GM12878 (cell line): ENCODE data around the gene ARL4D. TPM values are rescaled to one million over a fixed set of nuclear protein-coding genes. Genes with fewer than 3 reads are reported as not detected.
A peak's percentile ranks its signal among the peaks of the same experiment; 100 is the strongest.

Source experiments
- ATAC-seq: fragments of 200-7000 bp; cut with Tn5 transposase; 3 replicates; pipeline ENCODE4 v1.9.1; 2020; ENCODE audit warnings: mild to moderate bottlenecking, moderate library complexity
- BruUV-seq: library from RNA; stranded (reverse); fragments of 400-500 nt; replicated peaks from 2 replicates; lab custom pipeline; 2021; lab: Mats Ljungman, UMichigan
- CTCF ChIA-PET: fragments of 300-600 bp; sonication (Branson Sonifier 250); formaldehyde crosslinking; extraction: SDS; loops from one replicate; lab custom pipeline; 2021; ENCODE audit warnings: inconsistent platforms; lab: Yijun Ruan, JAX
- POLR2A ChIA-PET: fragments of 350-600 bp; formaldehyde crosslinking; extraction: SDS; loops from one replicate; lab custom pipeline; 2021; ENCODE audit warnings: inconsistent platforms; lab: Charles Lee
- RAD21 ChIA-PET: fragments of 300-600 bp; sonication (Branson Sonifier 250); formaldehyde crosslinking; loops from one replicate; lab custom pipeline; 2023; ENCODE audit warnings: antibody characterized with exemption; ENCODE audit not compliant: unreplicated experiment; lab: Charles Lee
- SMC1A ChIA-PET: fragments of 300-600 bp; sonication (Branson Sonifier 250); formaldehyde crosslinking; loops from one replicate; lab custom pipeline; 2023; ENCODE audit not compliant: unreplicated experiment, uncharacterized antibody; lab: Charles Lee
- DNase-seq: peaks from one replicate; pipeline ENCODE4 v3.0.0-alpha.2; 2011; ENCODE audit warnings: low read depth, low spot score
- FAIRE-seq: peaks from 3 replicates; lab custom pipeline; 2011; peaks lifted over from hg19 to GRCh38; lab: Jason Lieb, UNC
- H2AFZ ChIP-seq: 2 replicates; pipeline ENCODE4 v1.6.0; 2011; ENCODE audit warnings: low read depth, low read length, control low read depth; ENCODE audit not compliant: control insufficient read depth
- H3K27ac ChIP-seq: 2 replicates; pipeline ENCODE4 v1.5.1; 2011; ENCODE audit warnings: control low read depth; ENCODE audit not compliant: control insufficient read depth, insufficient read depth
- H3K27me3 ChIP-seq, 2 experiments: replicated peaks in 1 of 2; 2 replicates each; pipeline versions ENCODE4 v1.6.0 to v1.6.1; 2011; ENCODE audit warnings: low read length in 1 of 2; ENCODE audit not compliant: control insufficient read depth in 2 of 2, insufficient read depth in 2 of 2
- H3K36me3 ChIP-seq, 2 experiments: 2 replicates each; pipeline ENCODE4 v1.5.1; 2011; ENCODE audit warnings: low read length in 1 of 2; ENCODE audit not compliant: control insufficient read depth in 2 of 2, insufficient read depth in 2 of 2
- H3K4me1 ChIP-seq: 2 replicates; pipeline ENCODE4 v1.6.1; 2011; ENCODE audit warnings: mild to moderate bottlenecking, low read length, moderate library complexity, mixed read lengths; ENCODE audit not compliant: control insufficient read depth, insufficient read depth
- H3K4me2 ChIP-seq: 2 replicates; pipeline ENCODE4 v1.6.0; 2011; ENCODE audit warnings: control low read depth; ENCODE audit not compliant: control insufficient read depth, insufficient read depth
- H3K4me3 ChIP-seq: fragments of 200-600 bp; sonication (generic); 2 replicates; pipeline ENCODE4 v1.5.1; 2016
- H3K79me2 ChIP-seq: 2 replicates; pipeline ENCODE4 v1.6.0; 2011; ENCODE audit warnings: low read length; ENCODE audit not compliant: control insufficient read depth, insufficient read depth
- H3K9ac ChIP-seq: 2 replicates; pipeline ENCODE4 v1.8.0; 2011; ENCODE audit warnings: low read length, control low read depth, mixed read lengths; ENCODE audit not compliant: control insufficient read depth, insufficient read depth
- H3K9me3 ChIP-seq: replicated peaks from 3 replicates; pipeline ENCODE4 v1.5.1; 2011; ENCODE audit warnings: mild to moderate bottlenecking, low read length; ENCODE audit not compliant: control insufficient read depth, insufficient read depth
- H4K20me1 ChIP-seq: 2 replicates; pipeline ENCODE4 v1.6.0; 2011; ENCODE audit not compliant: control insufficient read depth, insufficient read depth
- CHD1 ChIP-seq: IDR thresholded peaks from 2 replicates; pipeline ENCODE4 v1.6.1; 2012; ENCODE audit warnings: low read depth, low read length, improper control_type of control experiment
- JUND ChIP-seq: IDR thresholded peaks from 2 replicates; pipeline ENCODE4 v1.6.1; 2012; ENCODE audit warnings: low read depth, mild to moderate bottlenecking, low read length, improper control_type of control experiment, moderate library complexity
- KDM1A ChIP-seq: fragments of 200-600 bp; sonication (generic); IDR thresholded peaks from 2 replicates; pipeline ENCODE4 v1.6.1; 2016; ENCODE audit warnings: borderline replicate concordance
- NBN ChIP-seq: fragments of 450-650 bp; IDR thresholded peaks from 2 replicates; pipeline ENCODE4 v1.6.1; 2016
- RAD51 ChIP-seq: fragments of 450-650 bp; IDR thresholded peaks from 2 replicates; pipeline ENCODE4 v1.6.1; 2016; ENCODE audit warnings: moderate library complexity, mild to moderate bottlenecking, inconsistent platforms
- SMAD5 ChIP-seq: IDR thresholded peaks from 2 replicates; pipeline ENCODE4 v1.6.1; 2016; ENCODE audit warnings: antibody characterized with exemption, low read depth
- SRF ChIP-seq, 2 experiments: IDR thresholded peaks; 2 replicates each; pipeline ENCODE4 v1.6.1; 2011; ENCODE audit warnings: low read depth in 2 of 2, low read length in 2 of 2, mild to moderate bottlenecking in 1 of 2, moderate library complexity in 1 of 2
- SUPT20H ChIP-seq: IDR thresholded peaks from 2 replicates; pipeline ENCODE4 v1.6.1; 2011; ENCODE audit warnings: low read depth, mild to moderate bottlenecking, low read length, moderate library complexity, borderline replicate concordance; ENCODE audit not compliant: control insufficient read depth
- YY1 ChIP-seq: IDR thresholded peaks from 2 replicates; pipeline ENCODE4 v1.6.1; 2011; ENCODE audit warnings: low read depth, mild to moderate bottlenecking, low read length
- ZBED1 ChIP-seq: IDR thresholded peaks from 2 replicates; pipeline ENCODE4 v1.6.1; 2016; ENCODE audit warnings: borderline replicate concordance
- ZNF384 ChIP-seq: IDR thresholded peaks from 2 replicates; pipeline ENCODE4 v1.6.1; 2012; ENCODE audit warnings: low read depth, mild to moderate bottlenecking, low read length, improper control_type of control experiment, borderline replicate concordance
- ZNF622 ChIP-seq: fragments of 450-650 bp; IDR thresholded peaks from 2 replicates; pipeline ENCODE4 v1.6.1; 2017; ENCODE audit warnings: mild to moderate bottlenecking, inconsistent platforms
- WGBS: methylation state at CpG from one replicate; pipeline ENCODE4 v1.1.6; 2016; ENCODE audit warnings: low lambda C conversion rate; ENCODE audit not compliant: insufficient replicate concordance, insufficient coverage; ENCODE audit errors: missing lambda C conversion rate; 5-methylcytosine and 5-hydroxymethylcytosine counted together
- in situ Hi-C: fragments of 300-500 bp; cut with MboI; formaldehyde crosslinking; loops from 9 replicates; pipeline ENCODE4 v1.14.3; 2018; ENCODE audit warnings: mixed read lengths
- intact Hi-C: fragments of 100-400 bp; cut with micrococcal nuclease; formaldehyde crosslinking; loops from one replicate; pipeline ENCODE4 v1.14.2; 2022; ENCODE audit not compliant: unreplicated experiment
- polyA plus RNA-seq, 11 experiments: library from polyadenylated mRNA; depleted of rRNA in 4 of 11; unstranded in 6 of 11; stranded (reverse) in 5 of 11; fragments of >200 nt; fragmentation: Nextera tagmentation in 4 of 11; fragmentation: Illumina TruSeq in 1 of 11; extraction: Ambion mirVana in 4 of 11; extraction: Trizol in 1 of 11; gene quantifications; 1 replicate in 1 of 11; 2 replicates in 10 of 11; pipeline versions ENCODE4 v1.2.1 to v1.2.3, GENCODE V29; 2011 to 2016; ENCODE audit warnings: inconsistent platforms in 2 of 11, missing spikeins in 2 of 11, low read depth in 1 of 11
- total RNA-seq, 4 experiments: library from RNA; depleted of rRNA in 3 of 4; stranded (reverse); fragments of >200 nt in 3 of 4; fragmentation: Illumina TruSeq in 1 of 4; extraction: Trizol in 1 of 4; gene quantifications; 2 replicates each; pipeline versions ENCODE4 v1.2.1 to v1.2.3, GENCODE V29; 2013 to 2021
- TF ChIP-seq, protein P1 (sequence below): IDR thresholded peaks from 2 replicates; pipeline ENCODE4 v1.6.1; 2012; ENCODE audit warnings: low read length, inconsistent platforms
- TF ChIP-seq, protein P2 (sequence below): fragments of 150-350 bp; IDR thresholded peaks from 2 replicates; pipeline ENCODE4 v1.6.1; 2014; ENCODE audit warnings: mild to moderate bottlenecking, low read depth, low read length

The ARL4D gene
- total and polyA plus RNA-seq, 10 of the 15 experiments (the other 5 are each of a cell fraction or from before 2014, with no cell fraction given): 0.10 to 1.5 (median 0.75) TPM

DNA sequence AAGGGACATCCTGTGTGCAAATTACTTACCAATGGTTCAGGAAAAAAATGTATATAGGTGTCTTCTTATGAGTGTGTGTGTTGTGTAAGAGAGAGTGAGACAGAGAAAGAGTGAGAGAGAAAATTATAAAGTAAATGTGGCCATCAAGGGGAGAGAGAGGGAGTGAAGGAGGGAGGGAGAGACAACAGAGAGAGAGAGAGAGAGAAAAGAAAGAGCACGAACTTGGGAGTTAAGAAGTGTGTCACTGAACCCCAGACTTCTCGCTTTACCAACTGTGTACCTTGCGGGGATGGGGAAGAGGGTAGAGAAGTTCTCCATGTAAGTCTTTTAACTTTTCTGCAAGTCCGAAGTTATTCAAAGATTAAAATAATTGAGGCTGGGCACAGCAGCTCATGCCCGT, 28.8 kb upstream of the ARL4D start:
- intact Hi-C loops (no loop called here), in situ Hi-C loops (loop anchor here (25.0 kb wide), 1 partner anchor 1683 kb away; the partner anchor contains the start of gene EIF1)
- CTCF ChIA-PET: interaction anchor here (1.6 to 4.7 kb wide), 5 partner anchors 17 to 113 kb away, joined by 4 to 52 read pairs (median 25); partner anchors contain the start of gene DHX8
- H3K4me3 ChIP-seq: peak overlapping the region; percentile 62; the same call in 1 of the 2 replicates
- H3K4me1 ChIP-seq: peaks cover 52% of the 10 kb centered on the region
- H3K36me3 ChIP-seq: no peaks in the 10 kb centered on the region
- POLR2A ChIA-PET: interaction anchor here (0.6 to 3.7 kb wide), 4 partner anchors 9 to 366 kb away, joined by 4 to 49 read pairs (median 8); no protein-coding TSS in a partner anchor
- peak overlapping the region; percentile 94 for H3K4me2 ChIP-seq
- H3K9me3 ChIP-seq: no peaks in the 10 kb centered on the region
- no peaks in the 10 kb centered on the region for H3K27me3 ChIP-seq
- peak overlapping the region; percentile 99 for H3K27ac ChIP-seq
- SMC1A ChIA-PET: interaction anchor here (1.3 to 3.3 kb wide), 4 partner anchors 18 to 114 kb away, joined by 4 to 20 read pairs (median 5); partner anchors contain the start of gene DHX8
- DNase-seq (no peak), ATAC-seq (no peak), FAIRE-seq (no peak)
- 79% methylated on average over 5 of the region's 5 CpGs for WGBS
- peak overlapping the region; percentile 90 for H3K9ac ChIP-seq
- BruUV-seq: no TSS peak
- H4K20me1 ChIP-seq: no peaks in the 10 kb centered on the region
- H3K79me2 ChIP-seq: peaks cover 4% of the 10 kb centered on the region; the same call in 1 of the 2 replicates
- RAD21 ChIA-PET: interaction anchor here (0.9 to 3.6 kb wide), 4 partner anchors 18 to 114 kb away, joined by 3 to 43 read pairs (median 12); partner anchors contain the start of gene DHX8
- TF ChIP-seq ZNF384 (no peak), ZNF622 (no peak), NBN (no peak), JUND (no peak), KDM1A (no peak), RAD51 (no peak), SMAD5 (no peak), SRF (IDR thresholded peaks at IDR 0.05; ENCODE audit: low read depth in 2 of 2, low read length in 2 of 2) (no peak), ZBED1 (no peak), SUPT20H (no peak), YY1 (no peak), CHD1 (no peak)
- TF ChIP-seq, protein P1, sequence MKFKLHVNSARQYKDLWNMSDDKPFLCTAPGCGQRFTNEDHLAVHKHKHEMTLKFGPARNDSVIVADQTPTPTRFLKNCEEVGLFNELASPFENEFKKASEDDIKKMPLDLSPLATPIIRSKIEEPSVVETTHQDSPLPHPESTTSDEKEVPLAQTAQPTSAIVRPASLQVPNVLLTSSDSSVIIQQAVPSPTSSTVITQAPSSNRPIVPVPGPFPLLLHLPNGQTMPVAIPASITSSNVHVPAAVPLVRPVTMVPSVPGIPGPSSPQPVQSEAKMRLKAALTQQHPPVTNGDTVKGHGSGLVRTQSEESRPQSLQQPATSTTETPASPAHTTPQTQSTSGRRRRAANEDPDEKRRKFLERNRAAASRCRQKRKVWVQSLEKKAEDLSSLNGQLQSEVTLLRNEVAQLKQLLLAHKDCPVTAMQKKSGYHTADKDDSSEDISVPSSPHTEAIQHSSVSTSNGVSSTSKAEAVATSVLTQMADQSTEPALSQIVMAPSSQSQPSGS: no peak
- TF ChIP-seq, protein P2, sequence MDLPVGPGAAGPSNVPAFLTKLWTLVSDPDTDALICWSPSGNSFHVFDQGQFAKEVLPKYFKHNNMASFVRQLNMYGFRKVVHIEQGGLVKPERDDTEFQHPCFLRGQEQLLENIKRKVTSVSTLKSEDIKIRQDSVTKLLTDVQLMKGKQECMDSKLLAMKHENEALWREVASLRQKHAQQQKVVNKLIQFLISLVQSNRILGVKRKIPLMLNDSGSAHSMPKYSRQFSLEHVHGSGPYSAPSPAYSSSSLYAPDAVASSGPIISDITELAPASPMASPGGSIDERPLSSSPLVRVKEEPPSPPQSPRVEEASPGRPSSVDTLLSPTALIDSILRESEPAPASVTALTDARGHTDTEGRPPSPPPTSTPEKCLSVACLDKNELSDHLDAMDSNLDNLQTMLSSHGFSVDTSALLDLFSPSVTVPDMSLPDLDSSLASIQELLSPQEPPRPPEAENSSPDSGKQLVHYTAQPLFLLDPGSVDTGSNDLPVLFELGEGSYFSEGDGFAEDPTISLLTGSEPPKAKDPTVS: no peak
- H2AFZ ChIP-seq: no peak overlapping the region
